ENCODE results near the gene SECTM1.

- TF ChIP-seq CTCF (IDR thresholded peaks at IDR 0.05): no peak
- no peak for TF ChIP-seq POLR2A (IDR thresholded peaks at IDR 0.05)
Measured at GRCh38 chr17:82346342-82347300, 13.1 kb upstream of the SECTM1 start.

All from right lobe of liver (tissue), 4 donors.